IMR-90 (cell line): ENCODE results near the gene SCGB1D1. TPM values are rescaled to one million over a fixed set of nuclear protein-coding genes. Genes with fewer than 3 reads are reported as not detected.

ENCODE experiments used
- ATAC-seq: fragments of 200-7000 bp; cut with Tn5 transposase; 2 replicates; pipeline ENCODE4 v1.9.1; 2020; ENCODE audit warnings: low read depth, mild to moderate bottlenecking, moderate library complexity
- BruUV-seq: library from RNA; stranded (reverse); fragments of 400-500 nt; replicated peaks from 2 replicates; lab custom pipeline; 2021; lab: Mats Ljungman, UMichigan
- CTCF ChIA-PET: fragments of 300-600 bp; formaldehyde crosslinking; extraction: SDS; loops from one replicate; lab custom pipeline; 2021; ENCODE audit warnings: antibody characterized with exemption; lab: Yijun Ruan, JAX
- POLR2A ChIA-PET: fragments of 300-600 bp; sonication (Branson Sonifier 250); formaldehyde crosslinking; loops from one replicate; lab custom pipeline; 2022; ENCODE audit warnings: antibody characterized with exemption; ENCODE audit not compliant: unreplicated experiment; lab: Charles Lee
- DNase-seq: peaks from one replicate; pipeline ENCODE4 v3.0.0; 2013
- H2AFZ ChIP-seq: replicated peaks from 2 replicates; pipeline ENCODE3; 2013; ENCODE audit warnings: low read length, mild to moderate bottlenecking; ENCODE audit not compliant: poor library complexity
- H2AK5ac ChIP-seq: 2 replicates; pipeline ENCODE4 v1.6.1; 2013; ENCODE audit warnings: low read depth, low read length, inconsistent platforms
- H2AK9ac ChIP-seq: replicated peaks from 2 replicates; pipeline ENCODE3; 2013; ENCODE audit warnings: mild to moderate bottlenecking, low read depth, low read length, moderate library complexity; ENCODE audit not compliant: poor library complexity
- H2BK120ac ChIP-seq: 2 replicates; pipeline ENCODE4 v1.6.1; 2013; ENCODE audit warnings: low read depth, low read length, inconsistent platforms
- H2BK15ac ChIP-seq: 3 replicates; pipeline ENCODE4 v1.6.1; 2013; ENCODE audit warnings: low read depth, low read length, inconsistent platforms
- H2BK20ac ChIP-seq: 2 replicates; pipeline ENCODE4 v1.6.1; 2013; ENCODE audit warnings: low read depth, mild to moderate bottlenecking, inconsistent platforms, low read length, moderate library complexity
- H2BK5ac ChIP-seq: 2 replicates; pipeline ENCODE4 v1.6.1; 2013; ENCODE audit warnings: mild to moderate bottlenecking, low read depth, low read length, inconsistent platforms; ENCODE audit not compliant: poor library complexity, severe bottlenecking
- H3K14ac ChIP-seq: replicated peaks from 2 replicates; pipeline ENCODE4 v1.6.1; 2013; ENCODE audit warnings: low read depth, low read length, inconsistent platforms
- H3K18ac ChIP-seq: 2 replicates; pipeline ENCODE4 v1.6.1; 2013; ENCODE audit warnings: low read depth, low read length, control low read depth
- H3K23ac ChIP-seq: 2 replicates; pipeline ENCODE4 v1.6.1; 2013; ENCODE audit warnings: low read depth, low read length, inconsistent platforms
- H3K27ac ChIP-seq: 2 replicates; pipeline ENCODE4 v1.5.1; 2013; ENCODE audit warnings: mild to moderate bottlenecking, control low read depth, low read length; ENCODE audit not compliant: insufficient read depth
- H3K27me3 ChIP-seq: 2 replicates; pipeline ENCODE4 v1.6.1; 2013; ENCODE audit warnings: low read length; ENCODE audit not compliant: control insufficient read depth, insufficient read depth
- H3K36me3 ChIP-seq: 2 replicates; pipeline ENCODE4 v1.6.1; 2013; ENCODE audit warnings: low read length, mixed read lengths; ENCODE audit not compliant: control insufficient read depth, insufficient read depth
- H3K4ac ChIP-seq: 2 replicates; pipeline ENCODE4 v1.6.1; 2013; ENCODE audit warnings: low read depth, low read length, inconsistent platforms
- H3K4me1 ChIP-seq: 2 replicates; pipeline ENCODE4 v1.6.1; 2013; ENCODE audit warnings: low read length, mixed read lengths; ENCODE audit not compliant: control insufficient read depth, insufficient read depth
- H3K4me2 ChIP-seq: 2 replicates; pipeline ENCODE4 v1.6.1; 2013; ENCODE audit warnings: low read depth, mild to moderate bottlenecking, control low read depth, low read length, moderate library complexity
- H3K4me3 ChIP-seq: 2 replicates; pipeline ENCODE4 v1.5.1; 2013; ENCODE audit warnings: low read depth, mild to moderate bottlenecking, control low read depth, low read length, moderate library complexity; ENCODE audit not compliant: insufficient read depth
- H3K56ac ChIP-seq: 2 replicates; pipeline ENCODE4 v1.6.1; 2013; ENCODE audit warnings: low read length, inconsistent platforms; ENCODE audit not compliant: insufficient read depth; ENCODE audit errors: extremely low read depth
- H3K79me1 ChIP-seq, 2 experiments: 2 replicates each; pipeline ENCODE4 v1.6.1; 2013; ENCODE audit warnings: low read length in 2 of 2, inconsistent platforms in 1 of 2, low read depth in 1 of 2
- H3K9ac ChIP-seq: 2 replicates; pipeline ENCODE4 v1.6.1; 2013; ENCODE audit warnings: low read depth, low read length, control low read depth
- H3K9me1 ChIP-seq: 2 replicates; pipeline ENCODE4 v1.6.1; 2013; ENCODE audit warnings: low read length, inconsistent platforms; ENCODE audit not compliant: insufficient read depth
- H3K9me3 ChIP-seq: 2 replicates; pipeline ENCODE4 v1.6.1; 2013; ENCODE audit warnings: low read length; ENCODE audit not compliant: control insufficient read depth, insufficient read depth
- H4K20me1 ChIP-seq: 2 replicates; pipeline ENCODE4 v1.6.1; 2013; ENCODE audit warnings: low read length, inconsistent platforms; ENCODE audit not compliant: insufficient read depth
- H4K5ac ChIP-seq: 2 replicates; pipeline ENCODE4 v1.6.1; 2013; ENCODE audit warnings: mild to moderate bottlenecking, low read depth, low read length, control low read depth
- H4K8ac ChIP-seq, 2 experiments: 2 replicates each; pipeline ENCODE4 v1.6.1; 2013; ENCODE audit warnings: low read depth in 2 of 2, low read length in 2 of 2, control low read depth in 1 of 2, inconsistent platforms in 1 of 2
- H4K91ac ChIP-seq: 2 replicates; pipeline ENCODE4 v1.6.1; 2013; ENCODE audit warnings: low read depth, low read length, inconsistent platforms; ENCODE audit not compliant: insufficient read depth
- BHLHE40 ChIP-seq: fragments of 150-350 bp; IDR thresholded peaks from 2 replicates; pipeline ENCODE4 v1.6.1; 2016; ENCODE audit warnings: mild to moderate bottlenecking, low read depth, low read length
- CEBPB ChIP-seq: IDR thresholded peaks from 2 replicates; pipeline ENCODE4 v1.6.1; 2012; ENCODE audit warnings: low read depth, low read length, improper control_type of control experiment
- CHD1 ChIP-seq: IDR thresholded peaks from 2 replicates; pipeline ENCODE4 v1.6.1; 2012; ENCODE audit warnings: low read depth, low read length, improper control_type of control experiment
- FOS ChIP-seq: fragments of 150-350 bp; IDR thresholded peaks from 2 replicates; pipeline ENCODE4 v1.6.1; 2016; ENCODE audit warnings: low read depth, low read length
- MAFK ChIP-seq: IDR thresholded peaks from 2 replicates; pipeline ENCODE4 v1.6.1; 2012; ENCODE audit warnings: low read depth, low read length, improper control_type of control experiment
- MXI1 ChIP-seq: IDR thresholded peaks from 2 replicates; pipeline ENCODE4 v1.6.1; 2012; ENCODE audit warnings: low read depth, mild to moderate bottlenecking, low read length, moderate library complexity, borderline replicate concordance
- NFE2L2 ChIP-seq: fragments of 150-350 bp; IDR thresholded peaks from 2 replicates; pipeline ENCODE4 v1.6.1; 2016; ENCODE audit warnings: low read depth, mild to moderate bottlenecking, low read length
- POLR2A ChIP-seq: IDR thresholded peaks from 2 replicates; pipeline ENCODE4 v1.6.1; 2012; ENCODE audit warnings: mild to moderate bottlenecking, low read depth, low read length
- RAD21 ChIP-seq: IDR thresholded peaks from 2 replicates; pipeline ENCODE4 v1.6.1; 2012; ENCODE audit warnings: low read length, improper control_type of control experiment
- RCOR1 ChIP-seq: IDR thresholded peaks from 2 replicates; pipeline ENCODE4 v1.6.1; 2012; ENCODE audit warnings: mild to moderate bottlenecking, low read length, improper control_type of control experiment; ENCODE audit not compliant: insufficient replicate concordance
- RFX5 ChIP-seq: IDR thresholded peaks from 2 replicates; pipeline ENCODE4 v1.8.0; 2012; ENCODE audit warnings: low read depth, mild to moderate bottlenecking, low read length, moderate library complexity
- SMC3 ChIP-seq: fragments of 150-350 bp; IDR thresholded peaks from 2 replicates; pipeline ENCODE4 v1.6.1; 2016; ENCODE audit warnings: low read depth, mild to moderate bottlenecking, antibody characterized with exemption, low read length, moderate library complexity
- WGBS, 2 experiments: methylation state at CpG; one replicate each; pipeline versions ENCODE4 v1.1.5 to v1.1.7; 2013; ENCODE audit warnings: missing lambda C conversion rate in 2 of 2; ENCODE audit not compliant: insufficient read length in 1 of 2; ENCODE audit errors: extremely low coverage in 2 of 2; 5-methylcytosine and 5-hydroxymethylcytosine counted together
- dilution Hi-C: fragments of 300-500 bp; cut with HindIII; formaldehyde crosslinking; loops from one replicate; pipeline ENCODE4 v1.14.3; 2018; ENCODE audit warnings: low sequenced_read_pairs; ENCODE audit not compliant: unreplicated experiment
- in situ Hi-C: fragments of 300-500 bp; cut with MboI; formaldehyde crosslinking; loops from 3 replicates; pipeline ENCODE4 v1.14.3; 2019; ENCODE audit warnings: low sequenced_read_pairs, inconsistent platforms, mixed read lengths
- intact Hi-C: fragments of 100-400 bp; cut with micrococcal nuclease; formaldehyde crosslinking; loops from 2 replicates; pipeline ENCODE4 v1.10.0; 2022
- polyA plus RNA-seq, 3 experiments: library from polyadenylated mRNA; depleted of rRNA; stranded (reverse); fragments of >200 nt; gene quantifications; 2 replicates each; pipeline ENCODE4 v1.2.3, GENCODE V29; 2012; ENCODE audit warnings: low replicate concordance in 1 of 3
- total RNA-seq: library from RNA; depleted of rRNA; stranded (reverse); fragments of >200 nt; gene quantifications from 2 replicates; pipeline ENCODE4 v1.2.3, GENCODE V29; 2012
- TF ChIP-seq, protein P1 (sequence below): fragments of 150-350 bp; IDR thresholded peaks from 2 replicates; pipeline ENCODE4 v1.6.1; 2017; ENCODE audit warnings: mild to moderate bottlenecking, antibody characterized with exemption, low read length, low read depth
- TF ChIP-seq, protein P2 (sequence below): conservative IDR thresholded peaks from 2 replicates; pipeline ENCODE4 v1.5.1; 2012; ENCODE audit warnings: mild to moderate bottlenecking, low read depth, low read length, improper control_type of control experiment

Gene SCGB1D1
- total and polyA plus RNA-seq, 2 of the 4 experiments (the other 2 are of a cell fraction), result not detected

DNA sequence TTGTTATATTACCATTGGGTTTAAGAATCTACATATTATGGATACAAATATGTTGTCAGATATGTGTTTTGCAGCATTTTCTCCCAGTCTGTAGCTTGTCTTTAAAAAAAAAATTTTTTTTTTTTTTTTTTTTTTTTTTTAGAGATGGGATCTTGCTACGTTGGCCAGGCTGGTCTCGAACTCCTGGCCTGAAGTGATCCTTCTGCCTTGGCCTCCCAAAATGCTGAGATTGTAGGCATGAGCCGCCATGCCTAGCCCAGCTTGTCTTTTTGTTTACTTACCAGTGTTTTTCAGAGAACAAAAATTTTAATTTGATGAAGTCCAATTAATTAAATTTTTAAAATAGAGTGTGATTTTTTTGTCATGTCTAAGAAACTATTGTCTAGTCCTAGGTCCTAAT lies 36.4 kb upstream of the SCGB1D1 start:
- H3K4ac ChIP-seq, result no peak overlapping the region
- no peak overlapping the region for H3K23ac ChIP-seq
- no peaks in the 10 kb centered on the region for H3K79me1 ChIP-seq
- no peak overlapping the region for H3K18ac ChIP-seq
- BruUV-seq, result no TSS peak
- dilution Hi-C loops, result no loop called here
- H3K27me3 ChIP-seq, result no peaks in the 10 kb centered on the region
- H4K20me1 ChIP-seq, result 0 out of 2 replicates have a peak, but pooled peaks cover 4% of the 10 kb centered on the region
- no peak for ATAC-seq
- H2BK5ac ChIP-seq, result no peak overlapping the region
- no peak overlapping the region for H3K56ac ChIP-seq
- no peaks in the 10 kb centered on the region for H3K9me3 ChIP-seq
- DNase-seq, result no peak
- H2BK15ac ChIP-seq, result no peak overlapping the region
- H3K4me1 ChIP-seq, result no peaks in the 10 kb centered on the region
- in situ Hi-C loops, result no loop called here
- POLR2A ChIA-PET, result no interaction called here
- H3K14ac ChIP-seq, result no peak overlapping the region
- no peak overlapping the region for H4K5ac ChIP-seq
- H2BK120ac ChIP-seq, result no peak overlapping the region
- no peaks in the 10 kb centered on the region for H3K9me1 ChIP-seq
- H3K9ac ChIP-seq, result no peak overlapping the region
- intact Hi-C loops, result no loop called here
- H3K36me3 ChIP-seq, result peaks cover 30% of the 10 kb centered on the region
- no peak overlapping the region for H4K91ac ChIP-seq
- H2AFZ ChIP-seq, result no peak overlapping the region
- TF ChIP-seq CHD1 (no peak), CEBPB (no peak), RCOR1 (no peak), POLR2A (no peak), NFE2L2 (no peak), MXI1 (no peak), RFX5 (no peak), BHLHE40 (no peak), RAD21 (no peak), MAFK (no peak), FOS (no peak), SMC3 (no peak)
- TF ChIP-seq, protein P1, sequence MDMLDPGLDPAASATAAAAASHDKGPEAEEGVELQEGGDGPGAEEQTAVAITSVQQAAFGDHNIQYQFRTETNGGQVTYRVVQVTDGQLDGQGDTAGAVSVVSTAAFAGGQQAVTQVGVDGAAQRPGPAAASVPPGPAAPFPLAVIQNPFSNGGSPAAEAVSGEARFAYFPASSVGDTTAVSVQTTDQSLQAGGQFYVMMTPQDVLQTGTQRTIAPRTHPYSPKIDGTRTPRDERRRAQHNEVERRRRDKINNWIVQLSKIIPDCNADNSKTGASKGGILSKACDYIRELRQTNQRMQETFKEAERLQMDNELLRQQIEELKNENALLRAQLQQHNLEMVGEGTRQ, result no peak
- TF ChIP-seq, protein P2, sequence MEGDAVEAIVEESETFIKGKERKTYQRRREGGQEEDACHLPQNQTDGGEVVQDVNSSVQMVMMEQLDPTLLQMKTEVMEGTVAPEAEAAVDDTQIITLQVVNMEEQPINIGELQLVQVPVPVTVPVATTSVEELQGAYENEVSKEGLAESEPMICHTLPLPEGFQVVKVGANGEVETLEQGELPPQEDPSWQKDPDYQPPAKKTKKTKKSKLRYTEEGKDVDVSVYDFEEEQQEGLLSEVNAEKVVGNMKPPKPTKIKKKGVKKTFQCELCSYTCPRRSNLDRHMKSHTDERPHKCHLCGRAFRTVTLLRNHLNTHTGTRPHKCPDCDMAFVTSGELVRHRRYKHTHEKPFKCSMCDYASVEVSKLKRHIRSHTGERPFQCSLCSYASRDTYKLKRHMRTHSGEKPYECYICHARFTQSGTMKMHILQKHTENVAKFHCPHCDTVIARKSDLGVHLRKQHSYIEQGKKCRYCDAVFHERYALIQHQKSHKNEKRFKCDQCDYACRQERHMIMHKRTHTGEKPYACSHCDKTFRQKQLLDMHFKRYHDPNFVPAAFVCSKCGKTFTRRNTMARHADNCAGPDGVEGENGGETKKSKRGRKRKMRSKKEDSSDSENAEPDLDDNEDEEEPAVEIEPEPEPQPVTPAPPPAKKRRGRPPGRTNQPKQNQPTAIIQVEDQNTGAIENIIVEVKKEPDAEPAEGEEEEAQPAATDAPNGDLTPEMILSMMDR, result no peak
- no peak overlapping the region for H2AK5ac ChIP-seq
- H2BK20ac ChIP-seq, result no peak overlapping the region
- H3K4me3 ChIP-seq, result no peak overlapping the region
- no peak overlapping the region for H3K27ac ChIP-seq
- no peak overlapping the region for H2AK9ac ChIP-seq
- no peak overlapping the region for H4K8ac ChIP-seq
- CTCF ChIA-PET, result no interaction called here
- H3K4me2 ChIP-seq, result no peak overlapping the region
- no CpG with 5 or more reads among the region's 3 CpGs for WGBS, 2 experiments
